ENCODE measurements around the gene DNAJB8.

DNAJB8 gene

DNA sequence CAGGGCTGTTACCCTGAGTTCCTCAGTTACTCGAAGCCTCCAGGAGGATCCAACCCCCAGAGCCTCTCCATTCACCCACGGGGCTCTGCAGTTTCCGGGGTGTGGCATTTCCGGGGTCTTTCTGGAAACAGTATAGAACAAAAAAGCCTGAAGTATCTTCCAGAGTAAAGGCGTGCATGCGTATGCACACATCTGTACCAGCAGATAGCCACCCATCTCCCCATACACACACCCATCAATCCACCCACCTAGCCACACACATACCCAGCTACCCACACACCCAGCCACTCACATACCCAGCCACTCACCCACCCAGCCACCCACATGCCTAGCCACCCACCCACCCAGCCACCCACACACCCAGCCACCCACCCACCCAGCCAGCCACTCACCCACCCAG lies 2.9 kb upstream of the DNAJB8 start:
- Histone ChIP-seq H3K27ac (ENCODE audit: insufficient read depth in 1 of 2, low read depth in 1 of 2, low read length in 2 of 2, poor library complexity in 1 of 2, severe bottlenecking in 2 of 2) (no peak overlapping the region), H3K36me3 (ENCODE audit: control insufficient read depth in 4 of 4, insufficient read depth in 4 of 4, low read length in 3 of 4) (no peaks in the 10 kb centered on the region), H3K4me3 (ENCODE audit: control insufficient read depth in 1 of 7, extremely low read depth in 1 of 7, insufficient read depth in 4 of 7, low read depth in 2 of 7, low read length in 6 of 7) (no peak overlapping the region), H3K9me3 (ENCODE audit: control extremely low read depth in 1 of 5, control insufficient read depth in 4 of 5, insufficient read depth in 2 of 5, low read depth in 1 of 5, low read length in 4 of 5) (no peaks in the 10 kb centered on the region), H3K4me1 (ENCODE audit: control extremely low read depth in 1 of 4, control insufficient read depth in 4 of 4, insufficient read depth in 4 of 4, low read length in 3 of 4) (peaks cover 0 to 3% (median 0%) of the 10 kb centered on the region in 4 experiments), H3K27me3 (replicated peaks in 2 of 5; ENCODE audit: control insufficient read depth in 4 of 5, insufficient read depth in 5 of 5, low read length in 4 of 5) (peaks cover 0 to 2% (median 0%) of the 10 kb centered on the region in 5 experiments)
- no peak for DNase-seq
- CTCF ChIA-PET = interaction anchor here (1.7 to 2.3 kb wide), 2 partner anchors 12 to 28 kb away, joined by 5 to 7 read pairs; no protein-coding TSS in a partner anchor
- POLR2A ChIA-PET = no interaction called here
- 91% methylated on average over 5 of the region's 6 CpGs for WGBS (ENCODE audit: insufficient coverage)

DNA sequence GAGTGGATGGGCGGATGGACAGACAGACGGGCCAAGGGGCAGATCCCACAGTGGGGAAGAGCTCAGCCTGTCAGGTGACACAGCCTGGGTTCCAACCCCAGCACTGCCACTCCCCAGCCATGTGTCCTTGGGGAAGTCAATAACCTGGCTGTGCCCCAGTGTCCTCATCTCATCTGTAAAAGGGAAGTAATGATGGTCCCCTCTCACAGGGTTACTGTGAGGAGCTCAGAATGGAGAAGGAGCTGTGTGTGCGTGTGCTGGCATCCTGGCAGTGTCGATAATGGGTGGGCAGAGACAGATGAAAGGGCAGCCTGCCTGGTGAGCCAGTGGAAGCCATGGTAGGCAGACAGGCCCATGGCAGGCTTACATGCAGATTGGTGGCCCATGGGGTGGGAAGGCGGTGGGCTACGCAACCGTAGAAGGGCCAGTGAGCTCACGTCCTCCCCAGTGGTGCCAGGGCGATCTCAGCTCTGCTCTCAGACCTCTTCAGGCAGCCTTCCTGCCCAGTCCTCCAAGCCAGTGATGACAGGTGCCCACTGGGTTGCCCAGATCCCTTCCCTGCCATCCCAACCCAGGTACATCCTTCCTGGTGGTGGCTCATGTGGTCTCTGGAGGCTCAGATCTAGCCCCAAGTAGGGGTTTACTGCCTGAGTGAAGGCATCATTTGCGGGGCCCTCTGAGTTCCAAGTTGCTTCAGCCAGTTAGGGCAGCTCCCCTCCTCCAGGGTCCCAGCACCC lies 2.3 kb upstream of the DNAJB8 start:
- WGBS (ENCODE audit: insufficient coverage) = 92% methylated on average over 10 of the region's 10 CpGs
- Histone ChIP-seq H3K27me3 (replicated peaks in 2 of 5; ENCODE audit: control insufficient read depth in 4 of 5, insufficient read depth in 5 of 5, low read length in 4 of 5) (peaks cover 0 to 2% (median 0%) of the 10 kb centered on the region in 5 experiments), H3K27ac (ENCODE audit: insufficient read depth in 1 of 2, low read depth in 1 of 2, low read length in 2 of 2, poor library complexity in 1 of 2, severe bottlenecking in 2 of 2) (no peak overlapping the region), H3K36me3 (ENCODE audit: control insufficient read depth in 4 of 4, insufficient read depth in 4 of 4, low read length in 3 of 4) (no peaks in the 10 kb centered on the region), H3K4me1 (ENCODE audit: control extremely low read depth in 1 of 4, control insufficient read depth in 4 of 4, insufficient read depth in 4 of 4, low read length in 3 of 4) (peaks cover 0 to 3% (median 0%) of the 10 kb centered on the region in 4 experiments), H3K4me3 (ENCODE audit: control insufficient read depth in 1 of 7, extremely low read depth in 1 of 7, insufficient read depth in 4 of 7, low read depth in 2 of 7, low read length in 6 of 7) (no peak overlapping the region), H3K9me3 (ENCODE audit: control extremely low read depth in 1 of 5, control insufficient read depth in 4 of 5, insufficient read depth in 2 of 5, low read depth in 1 of 5, low read length in 4 of 5) (no peaks in the 10 kb centered on the region)
- DNase-seq = peak in 2 of 3 donors; percentile 56
- POLR2A ChIA-PET = interaction anchor here (0.6 kb wide), 2 partner anchors 36 to 87 kb away, joined by 3 read pairs; no protein-coding TSS in a partner anchor
- CTCF ChIA-PET = interaction anchor here (0.5 to 2.3 kb wide), 3 partner anchors 13 to 28 kb away, joined by 3 to 7 read pairs (median 5); no protein-coding TSS in a partner anchor

DNA sequence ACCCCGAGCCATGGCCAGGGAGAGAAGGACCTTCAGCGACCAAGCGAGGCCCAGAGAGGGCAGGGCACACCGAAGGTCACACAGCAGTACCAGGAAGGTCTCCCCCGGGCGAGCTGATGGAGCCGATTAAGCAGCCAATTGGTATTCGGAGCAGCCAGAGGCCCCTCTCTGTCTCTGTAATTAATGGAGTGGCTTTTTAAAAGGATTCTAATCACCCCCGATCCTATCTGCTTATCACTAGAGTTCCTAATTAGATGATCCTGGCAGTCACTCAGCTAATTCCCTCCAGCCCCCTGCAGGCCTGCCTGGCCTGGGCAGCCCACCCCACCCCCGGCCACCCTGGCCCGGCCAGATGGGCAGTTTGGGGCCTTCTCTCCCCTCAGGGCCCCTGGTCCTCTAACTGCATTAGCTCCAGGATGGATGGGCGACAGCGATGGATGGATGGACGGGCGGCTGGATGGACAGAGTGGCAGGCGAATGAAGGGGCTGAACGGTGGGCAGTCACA lies 1.6 kb upstream of the DNAJB8 start:
- Histone ChIP-seq H3K4me1 (ENCODE audit: control extremely low read depth in 1 of 4, control insufficient read depth in 4 of 4, insufficient read depth in 4 of 4, low read length in 3 of 4) (peaks cover 0 to 3% (median 0%) of the 10 kb centered on the region in 4 experiments), H3K27ac (ENCODE audit: insufficient read depth in 1 of 2, low read depth in 1 of 2, low read length in 2 of 2, poor library complexity in 1 of 2, severe bottlenecking in 2 of 2) (no peak overlapping the region), H3K36me3 (ENCODE audit: control insufficient read depth in 4 of 4, insufficient read depth in 4 of 4, low read length in 3 of 4) (no peaks in the 10 kb centered on the region), H3K27me3 (replicated peaks in 2 of 5; ENCODE audit: control insufficient read depth in 4 of 5, insufficient read depth in 5 of 5, low read length in 4 of 5) (peaks cover 0 to 2% (median 0%) of the 10 kb centered on the region in 5 experiments), H3K9me3 (ENCODE audit: control extremely low read depth in 1 of 5, control insufficient read depth in 4 of 5, insufficient read depth in 2 of 5, low read depth in 1 of 5, low read length in 4 of 5) (no peaks in the 10 kb centered on the region), H3K4me3 (ENCODE audit: control insufficient read depth in 1 of 7, extremely low read depth in 1 of 7, insufficient read depth in 4 of 7, low read depth in 2 of 7, low read length in 6 of 7) (no peak overlapping the region)
- CTCF ChIA-PET = interaction anchor here (0.5 to 2.3 kb wide), 3 partner anchors 14 to 29 kb away, joined by 3 to 7 read pairs (median 5); no protein-coding TSS in a partner anchor
- POLR2A ChIA-PET = interaction anchor here (0.6 kb wide), 1 partner anchor 88 kb away, joined by 3 read pairs; no protein-coding TSS in a partner anchor
- WGBS (ENCODE audit: insufficient coverage) = 98% methylated on average over 14 of the region's 17 CpGs
- DNase-seq = no peak

- 62% methylated on average over 1 of the region's 1 CpG for WGBS (ENCODE audit: insufficient coverage)
- no peaks in the 10 kb centered on the region for H3K9me3 ChIP-seq (ENCODE audit: control extremely low read depth in 1 of 5, control insufficient read depth in 4 of 5, insufficient read depth in 2 of 5, low read depth in 1 of 5, low read length in 4 of 5)
- no peak overlapping the region for H3K27ac ChIP-seq (ENCODE audit: insufficient read depth in 1 of 2, low read depth in 1 of 2, low read length in 2 of 2, poor library complexity in 1 of 2, severe bottlenecking in 2 of 2)
- CTCF ChIA-PET = interaction anchor here (0.6 to 3.2 kb wide), 9 partner anchors 12 to 119 kb away, joined by 3 to 13 read pairs (median 4); partner anchors contain the start of gene GATA2
- H3K27me3 ChIP-seq (replicated peaks in 2 of 5; ENCODE audit: control insufficient read depth in 4 of 5, insufficient read depth in 5 of 5, low read length in 4 of 5) = peaks cover 0 to 2% (median 0%) of the 10 kb centered on the region in 5 experiments
- peaks cover 0 to 3% (median 0%) of the 10 kb centered on the region in 4 experiments for H3K4me1 ChIP-seq (ENCODE audit: control extremely low read depth in 1 of 4, control insufficient read depth in 4 of 4, insufficient read depth in 4 of 4, low read length in 3 of 4)
- no peak overlapping the region for H3K4me3 ChIP-seq (ENCODE audit: control insufficient read depth in 1 of 7, extremely low read depth in 1 of 7, insufficient read depth in 4 of 7, low read depth in 2 of 7, low read length in 6 of 7)
- DNase-seq = no peak
- no peaks in the 10 kb centered on the region for H3K36me3 ChIP-seq (ENCODE audit: control insufficient read depth in 4 of 4, insufficient read depth in 4 of 4, low read length in 3 of 4)
- POLR2A ChIA-PET = interaction anchor here (1.0 to 1.6 kb wide), 2 partner anchors 12 to 28 kb away, joined by 3 to 5 read pairs; partner anchors contain the start of gene GATA2
Observed at GRCh38 chr3:128464702-128465101, 2.0 kb downstream of the DNAJB8 start.

DNA sequence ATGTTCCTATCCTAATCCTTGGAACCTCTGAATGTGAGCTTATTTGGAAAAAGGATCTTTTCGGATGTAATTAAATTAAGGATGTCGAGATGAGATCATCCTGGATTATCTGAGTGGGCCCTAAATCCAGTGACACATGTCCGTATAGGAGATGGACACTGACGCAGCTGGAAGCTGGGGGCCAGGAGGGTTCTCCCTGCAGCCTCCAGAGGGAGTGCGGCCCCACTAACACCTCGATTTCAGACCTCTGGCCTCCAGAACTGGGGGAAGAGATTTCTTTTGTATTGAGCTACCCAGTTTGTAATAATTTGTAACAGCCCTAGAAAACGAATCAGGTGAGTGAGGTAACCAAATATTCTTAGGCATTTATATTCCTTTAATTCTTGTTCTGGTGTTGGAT lies 2.5 kb downstream of the DNAJB8 start:
- H3K4me1 ChIP-seq (ENCODE audit: control extremely low read depth in 1 of 4, control insufficient read depth in 4 of 4, insufficient read depth in 4 of 4, low read length in 3 of 4) = peaks cover 0 to 3% (median 0%) of the 10 kb centered on the region in 4 experiments
- CTCF ChIA-PET = interaction anchor here (0.6 to 3.2 kb wide), 11 partner anchors 12 to 120 kb away, joined by 3 to 13 read pairs (median 4); partner anchors contain the start of gene GATA2
- no peak overlapping the region for H3K4me3 ChIP-seq (ENCODE audit: control insufficient read depth in 1 of 7, extremely low read depth in 1 of 7, insufficient read depth in 4 of 7, low read depth in 2 of 7, low read length in 6 of 7)
- DNase-seq = peak in 2 of 3 donors; percentile 43 to 50
- peaks cover 0 to 2% (median 0%) of the 10 kb centered on the region in 5 experiments for H3K27me3 ChIP-seq (replicated peaks in 2 of 5; ENCODE audit: control insufficient read depth in 4 of 5, insufficient read depth in 5 of 5, low read length in 4 of 5)
- POLR2A ChIA-PET = interaction anchor here (1.0 to 1.6 kb wide), 2 partner anchors 13 to 29 kb away, joined by 3 to 5 read pairs; partner anchors contain the start of gene GATA2
- no peak overlapping the region for H3K27ac ChIP-seq (ENCODE audit: insufficient read depth in 1 of 2, low read depth in 1 of 2, low read length in 2 of 2, poor library complexity in 1 of 2, severe bottlenecking in 2 of 2)
- H3K9me3 ChIP-seq (ENCODE audit: control extremely low read depth in 1 of 5, control insufficient read depth in 4 of 5, insufficient read depth in 2 of 5, low read depth in 1 of 5, low read length in 4 of 5) = no peaks in the 10 kb centered on the region
- no peaks in the 10 kb centered on the region for H3K36me3 ChIP-seq (ENCODE audit: control insufficient read depth in 4 of 4, insufficient read depth in 4 of 4, low read length in 3 of 4)
- 92% methylated on average over 2 of the region's 7 CpGs for WGBS (ENCODE audit: insufficient coverage)

DNA sequence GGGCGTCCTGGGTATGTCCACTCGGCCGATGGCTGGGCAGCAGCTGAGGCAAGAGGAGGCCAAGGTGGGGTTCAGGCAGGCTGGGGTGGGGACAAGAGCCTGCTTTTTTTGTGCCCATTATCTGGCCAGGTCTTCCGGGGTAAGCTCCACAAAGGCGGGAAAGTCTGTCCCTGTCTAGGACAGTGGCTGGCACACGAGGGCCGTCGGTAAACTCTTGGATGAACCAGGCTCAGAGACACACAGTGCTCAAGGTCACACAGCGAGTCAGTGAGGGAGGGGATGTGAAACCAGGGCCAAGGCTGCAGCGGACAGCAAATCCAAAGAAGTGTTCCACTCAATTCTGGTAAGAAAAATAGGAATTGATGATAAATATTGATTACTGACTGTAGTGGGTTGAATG lies 2.9 kb downstream of the DNAJB8 start:
- no peaks in the 10 kb centered on the region for H3K9me3 ChIP-seq (ENCODE audit: control extremely low read depth in 1 of 5, control insufficient read depth in 4 of 5, insufficient read depth in 2 of 5, low read depth in 1 of 5, low read length in 4 of 5)
- no peaks in the 10 kb centered on the region for H3K36me3 ChIP-seq (ENCODE audit: control insufficient read depth in 4 of 4, insufficient read depth in 4 of 4, low read length in 3 of 4)
- no peak for DNase-seq
- 97% methylated on average over 10 of the region's 10 CpGs for WGBS (ENCODE audit: insufficient coverage)
- H3K27ac ChIP-seq (ENCODE audit: insufficient read depth in 1 of 2, low read depth in 1 of 2, low read length in 2 of 2, poor library complexity in 1 of 2, severe bottlenecking in 2 of 2) = no peak overlapping the region
- POLR2A ChIA-PET = interaction anchor here (1.0 to 1.6 kb wide), 2 partner anchors 13 to 29 kb away, joined by 3 to 5 read pairs; partner anchors contain the start of gene GATA2
- peaks cover 0 to 2% (median 0%) of the 10 kb centered on the region in 5 experiments for H3K27me3 ChIP-seq (replicated peaks in 2 of 5; ENCODE audit: control insufficient read depth in 4 of 5, insufficient read depth in 5 of 5, low read length in 4 of 5)
- H3K4me3 ChIP-seq (ENCODE audit: control insufficient read depth in 1 of 7, extremely low read depth in 1 of 7, insufficient read depth in 4 of 7, low read depth in 2 of 7, low read length in 6 of 7) = no peak overlapping the region
- no peaks in the 10 kb centered on the region for H3K4me1 ChIP-seq (ENCODE audit: control extremely low read depth in 1 of 4, control insufficient read depth in 4 of 4, insufficient read depth in 4 of 4, low read length in 3 of 4)
- CTCF ChIA-PET = interaction anchor here (1.0 to 3.2 kb wide), 14 partner anchors 13 to 122 kb away, joined by 3 to 13 read pairs (median 4); partner anchors contain the start of gene GATA2

Measured in common myeloid progenitor, CD34-positive (primary cell).